ENCODE measurements around the gene TMEM203.
"Not testable (repeated sequence)": the region's sequence is repeated elsewhere in the genome, so short reads cannot be mapped to it uniquely, and the experiment has no call there.

The TMEM203 gene

DNA sequence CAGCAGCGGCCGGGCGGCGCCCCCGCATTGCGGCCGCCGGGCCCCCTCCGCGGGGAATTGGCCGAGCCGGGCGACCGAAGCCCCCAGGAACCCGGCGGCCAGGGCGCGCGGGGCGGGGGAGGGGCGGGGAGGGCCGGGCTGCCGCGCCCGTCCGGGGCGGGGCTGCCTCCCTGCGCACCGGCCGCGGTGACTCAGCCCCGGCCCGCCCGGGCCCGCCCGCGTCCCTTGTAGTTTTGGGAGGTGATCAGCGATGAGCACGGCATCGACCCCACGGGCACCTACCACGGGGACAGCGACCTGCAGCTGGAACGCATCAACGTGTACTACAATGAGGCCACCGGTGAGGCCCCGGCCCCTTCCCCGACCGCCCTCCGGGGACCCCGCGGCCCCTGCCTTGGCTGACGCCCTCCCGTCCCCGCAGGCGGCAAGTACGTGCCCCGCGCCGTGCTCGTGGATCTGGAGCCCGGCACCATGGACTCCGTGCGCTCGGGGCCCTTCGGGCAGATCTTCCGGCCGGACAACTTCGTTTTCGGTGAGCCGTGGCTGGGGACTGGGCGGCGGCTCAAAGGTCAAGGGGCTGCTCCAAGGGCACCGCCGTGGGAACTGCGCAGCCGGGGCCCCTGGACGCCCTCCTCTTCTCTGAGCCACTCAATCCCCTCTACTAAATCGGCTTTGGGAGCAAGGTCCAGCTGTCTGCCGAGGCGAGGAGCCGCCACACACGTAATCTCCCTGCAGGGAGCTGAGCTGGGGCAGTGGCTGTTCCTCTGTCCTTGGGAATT, 36.2 kb upstream of the TMEM203 start:
- DNase-seq = no peak

DNA sequence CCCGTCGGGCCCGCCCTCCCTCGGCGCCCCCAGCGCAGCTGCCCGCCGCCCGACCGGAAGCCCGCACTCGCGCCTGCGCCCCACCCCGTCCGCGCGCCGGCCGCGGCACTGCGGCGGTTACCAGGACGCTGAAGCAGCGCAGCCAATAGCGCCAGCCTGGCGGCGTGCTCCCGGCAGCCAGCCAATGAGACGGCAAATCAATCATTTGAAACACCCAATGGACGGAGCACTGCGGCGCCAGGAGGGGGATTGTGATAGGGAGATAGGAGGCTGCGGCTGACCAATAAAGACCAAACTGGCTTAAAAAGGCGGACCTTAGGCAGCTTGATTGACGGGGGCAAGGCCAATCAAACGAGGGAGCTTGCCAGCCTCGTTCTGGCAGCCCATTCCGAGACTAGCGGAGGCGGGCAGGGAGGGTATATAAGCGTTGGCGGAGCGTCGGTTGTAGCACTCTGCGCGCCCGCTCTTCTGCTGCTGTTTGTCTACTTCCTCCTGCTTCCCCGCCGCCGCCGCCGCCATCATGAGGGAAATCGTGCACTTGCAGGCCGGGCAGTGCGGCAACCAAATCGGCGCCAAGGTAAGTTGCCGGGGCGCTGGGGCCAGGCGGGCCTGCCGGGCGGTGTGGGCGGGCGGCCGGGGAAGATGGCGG, 35.5 kb upstream of the TMEM203 start, which contains the start of gene TUBB4B:
TUBB4B (plus strand) TSS at position 447 of the 649 bp plus-strand sequence; CDS start at position 521, 74 bp downstream.
- DNase-seq = peak; percentile 99

GRCh38 chr9:137240318-137240840, 34.9 kb upstream of the TMEM203 start:
- no peak for DNase-seq

- DNase-seq = not testable (repeated sequence)
Measured at GRCh38 chr9:137239541-137240200, 34.2 kb upstream of the TMEM203 start.

DNA sequence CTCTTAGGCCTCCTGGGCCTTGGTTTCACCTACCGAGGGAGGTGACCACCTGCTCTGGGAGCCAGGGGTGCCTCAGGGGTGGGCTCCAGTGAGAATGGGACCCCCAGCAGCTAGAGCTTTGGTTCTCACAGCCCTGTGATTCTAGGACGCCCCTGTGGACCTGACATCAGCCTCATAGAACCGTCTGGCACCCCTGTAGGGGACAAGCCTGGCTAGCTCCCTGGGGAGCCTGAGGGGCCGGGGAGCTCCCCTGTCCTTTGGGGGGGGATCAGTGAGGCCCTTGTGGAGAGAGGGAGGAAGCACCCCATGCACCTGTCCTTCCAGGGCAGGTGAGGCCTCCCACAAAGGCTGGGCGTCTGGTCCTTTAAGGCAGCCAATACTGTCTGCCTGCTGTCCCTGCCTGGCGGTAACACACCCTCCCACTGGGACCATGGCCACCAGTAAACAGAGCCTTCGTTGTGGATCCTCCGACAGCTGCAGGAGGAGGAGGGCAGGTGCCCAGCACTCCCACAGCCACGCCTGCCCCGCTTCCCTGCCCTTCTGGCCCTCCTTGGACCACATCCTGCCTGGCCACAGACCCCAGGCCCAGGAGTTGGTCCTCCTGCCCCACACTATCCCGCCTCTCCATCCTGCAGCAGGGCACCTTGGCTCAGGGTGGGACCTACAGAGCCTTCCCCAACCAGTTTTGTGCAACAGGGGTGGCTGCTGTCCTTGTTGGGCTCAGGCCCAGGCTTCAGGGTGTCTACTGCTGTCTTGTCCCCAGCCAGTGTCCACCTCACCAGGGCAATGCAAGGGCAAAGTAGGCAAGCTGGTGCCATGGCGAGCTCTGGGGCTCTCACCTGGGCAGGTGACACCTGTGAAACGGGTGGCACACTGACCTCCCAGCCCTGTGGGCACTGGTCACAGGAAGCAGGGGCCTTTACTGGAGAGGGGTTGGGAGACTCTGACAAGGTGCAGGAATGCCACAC, 32.6 kb upstream of the TMEM203 start:
- DNase-seq = no peak

GRCh38 chr9:137236936-137237421, 31.5 kb upstream of the TMEM203 start:
- no peak for DNase-seq

DNA sequence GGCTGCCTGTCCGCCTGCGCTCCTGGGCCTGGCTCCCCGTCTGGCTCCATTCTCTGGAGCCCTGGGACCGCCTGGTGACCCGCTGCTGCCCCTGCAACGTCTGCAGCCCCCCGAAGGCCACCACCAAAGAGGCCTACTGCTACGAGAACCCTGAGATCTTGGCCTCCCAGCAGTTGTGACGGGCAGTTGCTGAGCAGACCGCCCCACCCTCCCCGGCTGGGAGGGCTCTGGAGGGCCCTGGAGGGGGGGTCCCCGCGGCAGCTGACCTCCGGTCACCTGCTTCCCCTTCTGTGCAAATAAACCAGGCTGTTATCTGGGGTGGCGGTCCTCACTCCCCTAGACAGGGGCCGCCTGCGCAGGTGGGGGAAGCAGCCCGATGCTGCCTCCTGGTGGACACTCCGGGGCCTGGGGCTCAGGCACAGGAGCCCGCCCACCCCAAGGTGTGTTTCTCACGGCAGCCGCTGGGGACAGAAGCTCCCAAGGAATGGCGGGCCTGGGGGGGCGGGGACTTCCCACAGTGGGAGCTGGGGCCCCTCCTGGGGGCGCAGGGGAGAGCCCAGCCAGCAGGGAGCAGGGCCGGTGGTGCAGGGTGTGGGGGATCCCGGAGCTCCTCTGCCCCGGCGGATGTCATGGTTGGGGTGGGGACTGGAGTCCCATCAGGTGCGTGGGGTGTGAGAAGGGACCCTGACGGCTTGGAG, 30.9 kb upstream of the TMEM203 start:
- peak; percentile 100 for DNase-seq

GRCh38 chr9:137235424-137236237, 30.2 kb upstream of the TMEM203 start:
- DNase-seq = no peak

DNA sequence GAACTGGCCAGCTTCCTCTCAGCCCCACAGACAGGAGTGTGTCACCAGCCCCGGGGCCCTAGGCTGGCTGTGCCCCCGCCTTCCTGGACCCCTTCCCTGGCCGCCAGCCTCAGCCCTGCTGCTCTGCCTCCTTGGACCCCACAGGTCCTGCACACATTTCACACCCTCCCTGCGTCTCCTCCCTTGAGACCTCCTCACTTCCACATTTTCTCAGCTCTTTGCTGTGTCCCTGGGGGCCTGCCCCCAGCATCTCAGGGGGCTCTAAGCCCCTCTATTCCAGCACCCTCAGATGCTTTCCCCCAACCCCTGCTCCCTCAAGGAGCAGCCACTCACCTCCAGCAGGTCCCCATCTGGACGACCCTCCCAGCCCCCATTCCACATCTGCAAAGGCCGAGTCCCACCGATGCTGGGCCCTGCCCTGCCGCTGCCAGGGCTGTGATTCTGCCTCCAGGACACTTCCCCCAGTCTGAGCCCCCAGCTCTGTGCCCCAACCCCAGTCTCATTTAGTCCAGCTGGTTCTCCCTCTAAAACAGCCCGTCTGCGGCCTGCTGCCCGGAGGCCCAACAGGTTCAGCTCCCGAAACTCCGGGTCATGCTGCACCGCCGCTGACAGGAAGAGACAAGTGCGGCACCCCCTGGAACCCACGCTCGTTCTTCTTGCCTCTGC, 29.4 kb upstream of the TMEM203 start:
- no peak for DNase-seq

DNA sequence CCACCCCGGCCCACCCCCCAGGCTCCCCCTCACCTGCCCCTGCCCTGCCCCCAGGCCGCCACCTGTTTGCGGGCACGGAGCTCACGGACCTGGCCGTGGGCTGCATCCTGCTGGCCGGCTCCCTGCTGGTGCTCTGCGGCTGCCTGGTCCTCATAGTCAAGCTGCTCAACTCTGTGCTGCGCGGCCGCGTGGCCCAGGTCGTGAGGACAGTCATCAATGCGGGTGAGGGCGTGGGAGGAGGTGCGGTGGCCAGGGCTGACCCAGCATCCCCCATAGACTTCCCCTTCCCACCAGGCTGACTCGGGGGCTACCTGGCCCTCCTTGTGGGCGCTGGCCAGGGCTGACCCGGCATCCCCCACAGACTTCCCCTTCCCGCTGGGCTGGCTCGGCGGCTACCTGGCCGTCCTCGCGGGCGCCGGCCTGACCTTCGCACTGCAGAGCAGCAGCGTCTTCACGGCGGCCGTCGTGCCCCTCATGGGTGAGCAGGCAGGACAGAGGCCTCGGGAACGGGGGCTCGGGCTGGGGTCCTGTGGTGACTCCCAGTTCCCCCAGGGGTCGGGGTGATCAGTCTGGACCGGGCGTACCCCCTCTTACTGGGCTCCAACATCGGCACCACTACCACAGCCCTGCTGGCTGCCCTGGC, 28.7 kb upstream of the TMEM203 start:
- no peak for DNase-seq

DNA sequence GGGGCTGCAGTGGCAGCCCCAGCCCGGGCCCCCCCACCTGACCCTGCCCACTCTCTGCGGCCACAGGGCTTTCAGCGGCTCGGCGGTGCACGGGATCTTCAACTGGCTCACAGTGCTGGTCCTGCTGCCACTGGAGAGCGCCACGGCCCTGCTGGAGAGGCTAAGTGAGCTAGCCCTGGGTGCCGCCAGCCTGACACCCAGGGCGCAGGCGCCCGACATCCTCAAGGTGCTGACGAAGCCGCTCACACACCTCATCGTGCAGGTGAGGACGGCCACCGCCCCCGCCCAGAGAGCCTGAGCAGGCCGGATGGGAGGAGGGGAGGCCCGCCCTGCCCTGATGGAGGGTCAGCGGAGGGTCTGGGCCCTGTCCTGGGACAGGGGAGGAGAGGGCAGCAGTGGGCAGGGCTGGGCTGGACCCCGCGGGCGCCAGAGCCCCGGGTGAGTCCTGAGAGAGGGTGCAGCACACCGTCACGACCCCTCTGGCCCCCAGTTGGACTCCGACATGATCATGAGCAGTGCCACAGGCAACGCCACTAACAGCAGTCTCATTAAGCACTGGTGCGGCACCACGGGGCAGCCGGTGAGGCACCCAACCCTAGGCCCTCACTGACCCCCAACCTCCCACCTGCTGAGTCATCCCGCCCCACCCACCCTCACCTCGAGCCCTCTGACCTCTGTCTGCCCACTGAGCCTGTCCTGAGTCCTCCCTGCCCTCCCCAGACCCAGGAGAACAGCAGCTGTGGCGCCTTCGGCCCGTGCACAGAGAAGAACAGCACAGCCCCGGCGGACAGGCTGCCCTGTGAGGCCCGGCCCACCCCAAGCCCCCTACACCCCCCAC, 27.9 kb upstream of the TMEM203 start:
- DNase-seq = no peak

DNA sequence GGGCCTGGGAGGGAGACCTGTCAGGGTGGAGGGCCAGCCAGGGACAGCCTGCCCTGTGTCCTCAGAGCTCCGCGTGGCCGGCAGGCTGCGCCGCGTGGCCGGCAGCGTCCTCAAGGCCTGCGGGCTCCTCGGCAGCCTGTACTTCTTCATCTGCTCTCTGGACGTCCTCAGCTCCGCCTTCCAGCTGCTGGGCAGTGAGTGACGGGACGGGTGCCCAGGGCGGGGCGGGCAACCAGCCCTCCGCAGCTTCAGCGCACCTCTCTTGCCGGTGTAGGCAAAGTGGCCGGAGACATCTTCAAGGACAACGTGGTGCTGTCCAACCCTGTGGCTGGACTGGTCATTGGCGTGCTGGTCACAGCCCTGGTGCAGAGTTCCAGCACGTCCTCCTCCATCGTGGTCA, 27.1 kb upstream of the TMEM203 start:
- DNase-seq = no peak

GRCh38 chr9:137232101-137232500, 26.7 kb upstream of the TMEM203 start:
- no peak for DNase-seq

DNA sequence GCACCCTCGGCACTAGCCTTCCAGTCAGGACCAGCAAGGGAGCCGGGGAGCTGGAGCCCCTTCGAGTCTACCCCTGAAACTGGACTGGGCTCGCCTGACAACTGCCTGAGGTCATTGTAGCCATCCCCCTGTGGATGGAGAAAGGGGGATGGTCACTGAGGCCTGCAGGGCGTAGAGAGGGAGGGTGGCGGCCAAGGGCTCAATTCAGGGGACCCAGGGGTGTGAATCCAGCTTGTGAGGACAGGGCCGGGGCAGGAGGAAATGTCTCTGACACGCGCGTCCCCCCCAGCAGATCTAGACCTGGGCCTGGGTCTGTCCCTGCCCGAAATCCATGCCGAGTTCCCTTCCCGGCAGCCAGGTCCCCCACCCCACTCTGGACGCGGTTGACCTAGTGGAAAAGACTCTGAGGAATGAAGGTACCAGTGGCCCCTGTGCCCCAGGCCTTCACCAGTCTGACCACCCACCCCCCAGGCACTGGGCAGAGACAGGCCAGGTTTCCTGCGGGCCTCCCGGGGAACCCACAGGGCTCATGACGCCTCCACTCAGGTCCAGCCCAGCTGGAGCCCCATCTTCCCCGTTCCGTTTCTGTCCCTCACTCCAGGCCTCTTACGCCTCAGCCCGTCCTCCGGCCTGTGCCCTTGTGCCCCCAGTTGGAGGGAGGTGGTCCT, 26.1 kb upstream of the TMEM203 start:
- no peak for DNase-seq

DNA sequence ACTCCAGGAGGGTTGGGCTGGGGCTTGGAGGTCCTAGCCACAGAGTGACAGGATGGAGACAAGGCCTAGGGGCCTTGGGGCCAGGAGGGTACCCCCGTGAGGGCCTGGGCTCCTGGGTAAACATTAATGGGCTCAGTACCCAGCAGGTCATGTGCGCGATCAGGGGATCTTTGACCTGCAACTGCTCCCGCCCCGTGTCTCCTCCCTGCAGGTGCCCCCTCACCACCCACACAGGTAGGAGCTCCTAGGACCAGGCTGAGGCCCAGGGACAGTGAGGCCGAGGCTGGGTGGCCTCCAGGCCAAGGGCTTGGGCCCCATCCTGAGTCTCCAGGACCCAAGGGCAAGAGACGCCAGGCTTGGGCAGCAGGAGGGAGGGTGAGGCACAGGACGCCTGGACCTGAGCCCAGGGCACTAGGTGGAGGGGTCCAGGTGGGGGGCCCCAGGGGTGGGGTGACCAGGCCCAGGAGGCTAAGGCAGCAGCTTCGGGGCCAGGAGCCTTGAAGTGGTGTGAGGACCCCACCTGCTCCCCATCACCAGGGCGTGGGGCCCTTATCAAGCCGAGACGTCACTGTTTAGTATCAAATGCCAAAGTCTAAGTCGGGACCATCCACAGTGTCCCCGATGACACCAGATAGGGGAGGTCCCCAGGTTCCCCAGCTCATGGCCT, 25.4 kb upstream of the TMEM203 start, which contains the start of gene SLC34A3:
SLC34A3 (plus strand) TSS at position 197 of the 667 bp plus-strand sequence. CDS start 802 bp downstream, outside the sequence.
- no peak for DNase-seq

- no peak for DNase-seq
Measured at GRCh38 chr9:137229903-137230704, 24.7 kb upstream of the TMEM203 start.

Data from 8988T (cell line).